ENCODE results near the gene PI16.

PI16 gene

DNA sequence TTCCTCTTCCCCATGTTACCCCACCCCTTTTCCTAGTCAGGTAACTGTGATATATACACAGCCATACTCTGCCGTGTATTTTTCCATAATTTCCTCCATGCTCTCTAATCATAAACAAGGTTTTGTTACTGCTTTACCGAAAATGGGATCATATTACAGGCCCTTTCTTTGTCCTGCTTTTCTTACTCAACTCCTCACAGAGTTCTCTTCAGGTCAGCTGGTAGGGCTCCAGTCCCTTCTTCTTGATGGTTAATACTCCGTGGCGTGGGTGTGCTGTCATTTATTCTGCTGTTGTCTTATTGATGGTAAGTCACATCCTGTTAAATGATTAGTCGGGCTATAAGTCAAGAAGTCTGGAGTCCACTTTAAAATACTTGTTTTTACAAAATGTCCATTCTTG is 24.9 kb upstream of the PI16 start:
- Histone ChIP-seq H3K4me1 (ENCODE audit: low read length) (no peaks in the 10 kb centered on the region), H3K4me2 (ENCODE audit: low read depth, low read length) (no peak overlapping the region), H3K4me3 (ENCODE audit: low read length) (no peak overlapping the region), H3F3A (ENCODE audit: insufficient read depth, low read length) (no peaks in the 10 kb centered on the region), H3K27ac (ENCODE audit: low read length) (no peak overlapping the region), H3K27me3 (replicated peaks; ENCODE audit: insufficient read depth, low read length) (no peaks in the 10 kb centered on the region), H3K9me3 (replicated peaks; ENCODE audit: insufficient read depth, low read length) (no peaks in the 10 kb centered on the region), H3K9ac (ENCODE audit: low read length) (no peak overlapping the region), H3K79me2 (ENCODE audit: low read length) (no peaks in the 10 kb centered on the region), H4K20me1 (ENCODE audit: insufficient read depth, low read length) (no peaks in the 10 kb centered on the region), H2AFZ (ENCODE audit: low read length) (no peak overlapping the region), H3K36me3 (replicated peaks; ENCODE audit: insufficient read depth, low read length) (no peaks in the 10 kb centered on the region), H3K9me2 (replicated peaks; ENCODE audit: insufficient read depth, low read length) (no peaks in the 10 kb centered on the region)
- no peak for TF ChIP-seq EZH2 (optimal IDR thresholded peaks at IDR 0.05; ENCODE audit: low read depth, low read length)
- TF ChIP-seq CTCF (IDR thresholded peaks at IDR 0.05; ENCODE audit: low read length), result no peak
- TF ChIP-seq EZH2phosphoT487 (IDR thresholded peaks at IDR 0.05; ENCODE audit: low read length), result no peak
- no peak for DNase-seq

DNA sequence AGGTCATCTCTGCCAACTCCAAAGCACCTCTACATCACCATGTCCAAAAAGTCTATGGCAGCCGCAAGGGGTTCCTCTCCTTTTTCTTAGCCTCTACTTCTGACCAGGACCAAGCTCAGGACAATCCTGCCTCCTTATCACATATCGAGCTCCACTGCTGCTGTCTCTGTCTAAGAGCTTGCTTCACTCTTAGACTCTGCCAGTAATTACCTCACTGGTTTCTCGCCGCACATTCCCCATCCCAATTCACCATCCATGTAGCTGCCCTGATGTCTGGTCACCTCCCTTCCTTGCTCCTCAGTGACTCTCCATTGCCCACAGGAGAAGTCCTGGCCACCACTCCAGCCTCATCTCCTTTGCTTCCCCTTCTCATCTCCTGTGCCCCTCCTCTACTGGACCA is 24.1 kb upstream of the PI16 start:
- TF ChIP-seq EZH2phosphoT487 (IDR thresholded peaks at IDR 0.05; ENCODE audit: low read length) (no peak), EZH2 (optimal IDR thresholded peaks at IDR 0.05; ENCODE audit: low read depth, low read length) (no peak), CTCF (IDR thresholded peaks at IDR 0.05; ENCODE audit: low read length) (no peak)
- H3K79me2 ChIP-seq (ENCODE audit: low read length), result no peaks in the 10 kb centered on the region
- no peak for DNase-seq
- H3K4me1 ChIP-seq (ENCODE audit: low read length), result no peaks in the 10 kb centered on the region
- H3K4me2 ChIP-seq (ENCODE audit: low read depth, low read length), result no peak overlapping the region
- H3K9me3 ChIP-seq (replicated peaks; ENCODE audit: insufficient read depth, low read length), result no peaks in the 10 kb centered on the region
- no peak overlapping the region for H2AFZ ChIP-seq (ENCODE audit: low read length)
- no peaks in the 10 kb centered on the region for H4K20me1 ChIP-seq (ENCODE audit: insufficient read depth, low read length)
- H3K27me3 ChIP-seq (replicated peaks; ENCODE audit: insufficient read depth, low read length), result no peaks in the 10 kb centered on the region
- no peak overlapping the region for H3K4me3 ChIP-seq (ENCODE audit: low read length)
- no peaks in the 10 kb centered on the region for H3K9me2 ChIP-seq (replicated peaks; ENCODE audit: insufficient read depth, low read length)
- H3K27ac ChIP-seq (ENCODE audit: low read length), result no peak overlapping the region
- no peaks in the 10 kb centered on the region for H3K36me3 ChIP-seq (replicated peaks; ENCODE audit: insufficient read depth, low read length)
- no peaks in the 10 kb centered on the region for H3F3A ChIP-seq (ENCODE audit: insufficient read depth, low read length)
- H3K9ac ChIP-seq (ENCODE audit: low read length), result no peak overlapping the region

DNA sequence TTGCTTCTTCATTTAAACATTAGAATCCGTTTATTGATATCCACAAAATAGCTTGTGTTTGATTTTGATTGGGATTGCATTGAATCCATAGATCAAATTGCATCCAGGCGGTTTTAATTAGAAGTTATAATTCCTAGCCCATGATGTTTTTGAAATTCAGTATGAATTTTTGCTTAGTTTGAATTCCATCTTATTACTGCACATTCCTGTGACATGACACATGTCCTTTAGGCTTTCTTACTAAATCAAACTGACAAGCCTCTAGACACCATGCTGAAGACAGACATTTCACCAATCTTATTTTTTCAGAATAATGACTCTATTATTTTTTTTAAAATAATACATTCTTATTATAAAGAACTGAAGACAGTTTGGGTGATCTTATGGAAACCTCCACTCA is 21.4 kb upstream of the PI16 start:
- Histone ChIP-seq H3K27ac (ENCODE audit: low read length) (no peak overlapping the region), H3K4me1 (ENCODE audit: low read length) (no peaks in the 10 kb centered on the region), H3K36me3 (replicated peaks; ENCODE audit: insufficient read depth, low read length) (no peaks in the 10 kb centered on the region), H3F3A (ENCODE audit: insufficient read depth, low read length) (no peaks in the 10 kb centered on the region), H3K9me2 (replicated peaks; ENCODE audit: insufficient read depth, low read length) (no peaks in the 10 kb centered on the region), H2AFZ (ENCODE audit: low read length) (no peak overlapping the region), H3K9ac (ENCODE audit: low read length) (no peak overlapping the region), H3K27me3 (replicated peaks; ENCODE audit: insufficient read depth, low read length) (no peaks in the 10 kb centered on the region), H3K9me3 (replicated peaks; ENCODE audit: insufficient read depth, low read length) (no peaks in the 10 kb centered on the region), H3K4me3 (ENCODE audit: low read length) (no peak overlapping the region), H3K4me2 (ENCODE audit: low read depth, low read length) (no peak overlapping the region), H4K20me1 (ENCODE audit: insufficient read depth, low read length) (no peaks in the 10 kb centered on the region), H3K79me2 (ENCODE audit: low read length) (no peaks in the 10 kb centered on the region)
- TF ChIP-seq EZH2 (optimal IDR thresholded peaks at IDR 0.05; ENCODE audit: low read depth, low read length), result no peak
- TF ChIP-seq CTCF (IDR thresholded peaks at IDR 0.05; ENCODE audit: low read length), result no peak
- no peak for TF ChIP-seq EZH2phosphoT487 (IDR thresholded peaks at IDR 0.05; ENCODE audit: low read length)
- no peak for DNase-seq

Data from MM.1S (cell line).